Measurements from ENCODE around the gene DNMT3A. TPM values are rescaled to one million over a fixed set of nuclear protein-coding genes. Genes with fewer than 3 reads are reported as not detected.

DNMT3A gene
- total RNA-seq, 1 experiment from 2014 or later, result 35.7 TPM

- BruUV-seq (replicated peaks), result no TSS peak
- no peak overlapping the region for H3K4me3 Mint-ChIP-seq (ENCODE audit: low read depth, unreplicated experiment)
- TF ChIP-seq, protein P1, sequence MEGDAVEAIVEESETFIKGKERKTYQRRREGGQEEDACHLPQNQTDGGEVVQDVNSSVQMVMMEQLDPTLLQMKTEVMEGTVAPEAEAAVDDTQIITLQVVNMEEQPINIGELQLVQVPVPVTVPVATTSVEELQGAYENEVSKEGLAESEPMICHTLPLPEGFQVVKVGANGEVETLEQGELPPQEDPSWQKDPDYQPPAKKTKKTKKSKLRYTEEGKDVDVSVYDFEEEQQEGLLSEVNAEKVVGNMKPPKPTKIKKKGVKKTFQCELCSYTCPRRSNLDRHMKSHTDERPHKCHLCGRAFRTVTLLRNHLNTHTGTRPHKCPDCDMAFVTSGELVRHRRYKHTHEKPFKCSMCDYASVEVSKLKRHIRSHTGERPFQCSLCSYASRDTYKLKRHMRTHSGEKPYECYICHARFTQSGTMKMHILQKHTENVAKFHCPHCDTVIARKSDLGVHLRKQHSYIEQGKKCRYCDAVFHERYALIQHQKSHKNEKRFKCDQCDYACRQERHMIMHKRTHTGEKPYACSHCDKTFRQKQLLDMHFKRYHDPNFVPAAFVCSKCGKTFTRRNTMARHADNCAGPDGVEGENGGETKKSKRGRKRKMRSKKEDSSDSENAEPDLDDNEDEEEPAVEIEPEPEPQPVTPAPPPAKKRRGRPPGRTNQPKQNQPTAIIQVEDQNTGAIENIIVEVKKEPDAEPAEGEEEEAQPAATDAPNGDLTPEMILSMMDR (IDR thresholded peaks at IDR 0.05; ENCODE audit: unreplicated experiment), result no peak
- H3K9me3 Mint-ChIP-seq (ENCODE audit: low read depth, unreplicated experiment), result no peaks in the 10 kb centered on the region
- DNase-seq, result no peak
- no peaks in the 10 kb centered on the region for H3K36me3 Mint-ChIP-seq (ENCODE audit: insufficient read depth, unreplicated experiment)
- H3K4me1 Mint-ChIP-seq (ENCODE audit: low read depth, unreplicated experiment), result no peaks in the 10 kb centered on the region
- H3K27me3 Mint-ChIP-seq (ENCODE audit: unreplicated experiment), result peaks cover 61% of the 10 kb centered on the region
- intact Hi-C loops (cut with micrococcal nuclease; ENCODE audit: unreplicated experiment), result no loop called here
- CTCF ChIA-PET, result no interaction called here
- no peak overlapping the region for H3K27ac Mint-ChIP-seq (ENCODE audit: unreplicated experiment)
Measured at GRCh38 chr2:25354116-25354515, 12.4 kb upstream of the DNMT3A start.

DNA sequence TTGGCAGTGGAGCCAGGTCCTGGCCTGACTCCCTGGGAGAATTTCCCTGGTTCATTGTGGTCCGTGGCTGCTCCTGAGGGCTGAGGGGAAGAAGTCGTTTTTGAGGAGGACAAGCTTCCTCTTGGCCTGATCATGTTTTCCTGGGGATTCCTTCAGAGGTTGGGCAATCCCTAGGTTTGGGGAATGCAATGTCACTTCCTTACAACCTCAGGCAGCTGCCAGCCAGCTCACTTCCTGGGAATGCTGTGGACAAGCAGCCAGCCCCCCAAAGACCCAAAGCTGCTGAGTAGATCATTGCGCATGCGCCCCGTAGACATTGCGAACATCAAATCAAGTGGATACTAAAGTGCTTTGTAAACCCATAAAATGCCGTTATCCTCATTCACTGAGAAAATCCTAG, 7.7 kb upstream of the DNMT3A start:
- H3K4me3 Mint-ChIP-seq (ENCODE audit: low read depth, unreplicated experiment), result no peak overlapping the region
- H3K27ac Mint-ChIP-seq (ENCODE audit: unreplicated experiment), result no peak overlapping the region
- TF ChIP-seq, protein P1 (IDR thresholded peaks at IDR 0.05; ENCODE audit: unreplicated experiment), result no peak
- DNase-seq, result no peak
- intact Hi-C loops (cut with micrococcal nuclease; ENCODE audit: unreplicated experiment), result no loop called here
- H3K4me1 Mint-ChIP-seq (ENCODE audit: low read depth, unreplicated experiment), result peaks cover 13% of the 10 kb centered on the region
- H3K9me3 Mint-ChIP-seq (ENCODE audit: low read depth, unreplicated experiment), result no peaks in the 10 kb centered on the region
- no TSS peak for BruUV-seq (replicated peaks)
- no peaks in the 10 kb centered on the region for H3K36me3 Mint-ChIP-seq (ENCODE audit: insufficient read depth, unreplicated experiment)
- H3K27me3 Mint-ChIP-seq (ENCODE audit: unreplicated experiment), result peaks cover 42% of the 10 kb centered on the region
- CTCF ChIA-PET, result interaction anchor here (0.6 kb wide), 1 partner anchor 129 kb away, joined by 3 read pairs; no protein-coding TSS in a partner anchor

DNA sequence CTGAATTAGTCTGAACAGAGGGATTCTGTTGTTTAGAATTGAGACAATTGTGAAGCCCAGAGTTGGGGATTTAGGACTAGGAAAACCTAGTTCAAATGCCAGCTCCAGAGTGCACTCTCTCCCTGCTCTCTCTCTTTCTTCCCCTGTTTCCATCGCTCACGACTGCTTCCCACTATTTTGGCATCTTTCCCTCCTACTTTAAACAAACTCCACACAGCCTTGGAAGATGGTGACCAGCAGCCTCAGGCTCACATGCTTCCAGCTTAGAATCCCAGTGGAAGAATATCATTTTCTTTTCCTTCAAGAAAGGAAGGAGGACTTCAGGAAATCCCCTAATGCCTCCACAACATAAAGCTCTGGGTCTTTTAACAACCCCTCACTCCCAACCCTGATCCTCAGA, 6.1 kb upstream of the DNMT3A start:
- Mint-ChIP-seq H3K27me3 (ENCODE audit: unreplicated experiment) (peaks cover 29% of the 10 kb centered on the region), H3K9me3 (ENCODE audit: low read depth, unreplicated experiment) (no peaks in the 10 kb centered on the region), H3K36me3 (ENCODE audit: insufficient read depth, unreplicated experiment) (no peaks in the 10 kb centered on the region), H3K4me1 (ENCODE audit: low read depth, unreplicated experiment) (peaks cover 13% of the 10 kb centered on the region), H3K27ac (ENCODE audit: unreplicated experiment) (no peak overlapping the region), H3K4me3 (ENCODE audit: low read depth, unreplicated experiment) (no peak overlapping the region)
- BruUV-seq (replicated peaks), result no TSS peak
- TF ChIP-seq, protein P1 (IDR thresholded peaks at IDR 0.05; ENCODE audit: unreplicated experiment), result no peak
- no peak for DNase-seq
- intact Hi-C loops (cut with micrococcal nuclease; ENCODE audit: unreplicated experiment), result no loop called here
- CTCF ChIA-PET, result interaction anchor here (0.5 to 1.7 kb wide), 2 partner anchors 14 to 598 kb away, joined by 3 to 8 read pairs; no protein-coding TSS in a partner anchor

DNA sequence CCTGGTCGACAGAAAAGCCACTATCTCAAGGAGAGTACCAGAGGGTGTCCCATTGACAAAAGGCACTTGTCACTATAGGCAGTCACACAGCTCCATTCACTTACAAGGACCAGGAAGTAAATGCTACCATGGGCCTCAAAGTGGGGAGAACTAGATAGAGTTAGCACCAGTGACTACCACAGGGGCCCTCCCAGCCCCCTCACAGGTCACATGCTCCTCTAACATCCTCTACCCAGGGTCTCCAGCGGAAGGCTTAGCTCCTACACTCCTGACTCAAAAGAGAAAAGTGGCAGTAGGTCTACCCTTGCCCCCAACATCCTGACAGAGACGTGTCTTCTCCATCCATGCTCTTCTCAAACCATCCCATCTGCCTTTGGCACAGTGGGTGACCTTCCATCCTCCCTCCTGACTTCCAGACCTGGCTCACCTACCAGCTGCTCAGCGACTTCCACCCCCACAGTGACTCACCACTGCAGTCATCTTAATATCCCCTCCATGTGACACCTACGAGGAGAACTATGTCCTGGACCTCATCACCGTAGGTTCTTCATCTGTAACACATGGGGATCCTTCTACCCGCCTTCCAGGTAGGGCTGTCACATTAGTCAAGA, 5.6 kb upstream of the DNMT3A start:
- no TSS peak for BruUV-seq (replicated peaks)
- Mint-ChIP-seq H3K4me1 (ENCODE audit: low read depth, unreplicated experiment) (peaks cover 13% of the 10 kb centered on the region), H3K27me3 (ENCODE audit: unreplicated experiment) (peaks cover 24% of the 10 kb centered on the region), H3K9me3 (ENCODE audit: low read depth, unreplicated experiment) (no peaks in the 10 kb centered on the region), H3K27ac (ENCODE audit: unreplicated experiment) (no peak overlapping the region), H3K36me3 (ENCODE audit: insufficient read depth, unreplicated experiment) (peaks cover 5% of the 10 kb centered on the region), H3K4me3 (ENCODE audit: low read depth, unreplicated experiment) (no peak overlapping the region)
- CTCF ChIA-PET, result interaction anchor here (0.5 to 1.7 kb wide), 2 partner anchors 15 to 598 kb away, joined by 3 to 8 read pairs; no protein-coding TSS in a partner anchor
- TF ChIP-seq, protein P1 (IDR thresholded peaks at IDR 0.05; ENCODE audit: unreplicated experiment), result no peak
- intact Hi-C loops (cut with micrococcal nuclease; ENCODE audit: unreplicated experiment), result no loop called here
- DNase-seq, result no peak

Data from Calu3 (cell line).